Dedifferentiated amniotic fluid mesenchymal stem cell (primary cell): ENCODE data around the gene ARHGEF5.
"Not testable (repeated sequence)": the region's sequence is repeated elsewhere in the genome, so short reads cannot be mapped to it uniquely, and the experiment has no call there.

Experiments
- DNase-seq: peaks from one replicate; pipeline ENCODE4 v3.0.0-alpha.2; 2016; ENCODE audit errors: extremely low spot score

ARHGEF5 gene

GRCh38 chr7:144355176-144355822, at the start of gene ARHGEF5:
ARHGEF5 (plus strand) TSS chr7:144355402; CDS start chr7:144362670, 7,268 bp downstream.
- DNase-seq = not testable (repeated sequence)

GRCh38 chr7:144309702-144310101, 45.5 kb upstream of the ARHGEF5 start:
- not testable (repeated sequence) for DNase-seq

- DNase-seq = not testable (repeated sequence)
Observed at GRCh38 chr7:144311218-144311617, 44.0 kb upstream of the ARHGEF5 start.

- not testable (repeated sequence) for DNase-seq
Observed at GRCh38 chr7:144311872-144312469, 43.2 kb upstream of the ARHGEF5 start, which contains the start of gene OR2A1. OR2A1 (plus strand) TSS chr7:144312419; CDS start chr7:144318125, 5,706 bp downstream.

- not testable (repeated sequence) for DNase-seq
Observed at GRCh38 chr7:144317537-144317936, 37.7 kb upstream of the ARHGEF5 start.

- DNase-seq = not testable (repeated sequence)
Observed at GRCh38 chr7:144319547-144319946, 35.7 kb upstream of the ARHGEF5 start.

- DNase-seq = not testable (repeated sequence)
Observed at GRCh38 chr7:144321677-144322206, 33.5 kb upstream of the ARHGEF5 start.

- DNase-seq = not testable (repeated sequence)
Observed at GRCh38 chr7:144323359-144323758, 31.8 kb upstream of the ARHGEF5 start.

- DNase-seq = not testable (repeated sequence)
Observed at GRCh38 chr7:144325868-144326267, 29.3 kb upstream of the ARHGEF5 start.

- DNase-seq = not testable (repeated sequence)
Observed at GRCh38 chr7:144330044-144330443, 25.2 kb upstream of the ARHGEF5 start.

GRCh38 chr7:144331221-144331995, 23.8 kb upstream of the ARHGEF5 start:
- not testable (repeated sequence) for DNase-seq

- DNase-seq = not testable (repeated sequence)
Observed at GRCh38 chr7:144331996-144332288, 23.3 kb upstream of the ARHGEF5 start.

GRCh38 chr7:144348625-144349024, 6.6 kb upstream of the ARHGEF5 start:
- not testable (repeated sequence) for DNase-seq

- not testable (repeated sequence) for DNase-seq
Observed at GRCh38 chr7:144351667-144352066, 3.5 kb upstream of the ARHGEF5 start.

- DNase-seq = not testable (repeated sequence)
Observed at GRCh38 chr7:144356185-144356584, 983 bp downstream of the ARHGEF5 start.

GRCh38 chr7:144356860-144357259, 1.7 kb downstream of the ARHGEF5 start:
- DNase-seq = not testable (repeated sequence)

- not testable (repeated sequence) for DNase-seq
Observed at GRCh38 chr7:144362061-144362460, 6.9 kb downstream of the ARHGEF5 start.

GRCh38 chr7:144365523-144365922, 10.3 kb downstream of the ARHGEF5 start:
- not testable (repeated sequence) for DNase-seq

- DNase-seq = not testable (repeated sequence)
Observed at GRCh38 chr7:144367250-144367649, 12.0 kb downstream of the ARHGEF5 start.

- DNase-seq = not testable (repeated sequence)
Observed at GRCh38 chr7:144369221-144369620, 14.0 kb downstream of the ARHGEF5 start.

GRCh38 chr7:144378651-144379050, 23.4 kb downstream of the ARHGEF5 start:
- DNase-seq = no peak

GRCh38 chr7:144379776-144380384, 24.7 kb downstream of the ARHGEF5 start:
- DNase-seq = no peak
